Myometrial cell (primary cell): ENCODE results near the gene TLE5. TPM values are rescaled to one million over a fixed set of nuclear protein-coding genes. Genes with fewer than 3 reads are reported as not detected.

Experiments used
- total RNA-seq: library from RNA; depleted of rRNA; stranded (reverse); fragments of >200 nt; gene quantifications from 2 replicates; pipeline ENCODE4 v1.2.3, GENCODE V29; 2015

TLE5 gene, protein sequence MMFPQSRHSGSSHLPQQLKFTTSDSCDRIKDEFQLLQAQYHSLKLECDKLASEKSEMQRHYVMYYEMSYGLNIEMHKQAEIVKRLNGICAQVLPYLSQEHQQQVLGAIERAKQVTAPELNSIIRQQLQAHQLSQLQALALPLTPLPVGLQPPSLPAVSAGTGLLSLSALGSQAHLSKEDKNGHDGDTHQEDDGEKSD
- 358 and 456 TPM in 2 replicates for total RNA-seq

DNA sequence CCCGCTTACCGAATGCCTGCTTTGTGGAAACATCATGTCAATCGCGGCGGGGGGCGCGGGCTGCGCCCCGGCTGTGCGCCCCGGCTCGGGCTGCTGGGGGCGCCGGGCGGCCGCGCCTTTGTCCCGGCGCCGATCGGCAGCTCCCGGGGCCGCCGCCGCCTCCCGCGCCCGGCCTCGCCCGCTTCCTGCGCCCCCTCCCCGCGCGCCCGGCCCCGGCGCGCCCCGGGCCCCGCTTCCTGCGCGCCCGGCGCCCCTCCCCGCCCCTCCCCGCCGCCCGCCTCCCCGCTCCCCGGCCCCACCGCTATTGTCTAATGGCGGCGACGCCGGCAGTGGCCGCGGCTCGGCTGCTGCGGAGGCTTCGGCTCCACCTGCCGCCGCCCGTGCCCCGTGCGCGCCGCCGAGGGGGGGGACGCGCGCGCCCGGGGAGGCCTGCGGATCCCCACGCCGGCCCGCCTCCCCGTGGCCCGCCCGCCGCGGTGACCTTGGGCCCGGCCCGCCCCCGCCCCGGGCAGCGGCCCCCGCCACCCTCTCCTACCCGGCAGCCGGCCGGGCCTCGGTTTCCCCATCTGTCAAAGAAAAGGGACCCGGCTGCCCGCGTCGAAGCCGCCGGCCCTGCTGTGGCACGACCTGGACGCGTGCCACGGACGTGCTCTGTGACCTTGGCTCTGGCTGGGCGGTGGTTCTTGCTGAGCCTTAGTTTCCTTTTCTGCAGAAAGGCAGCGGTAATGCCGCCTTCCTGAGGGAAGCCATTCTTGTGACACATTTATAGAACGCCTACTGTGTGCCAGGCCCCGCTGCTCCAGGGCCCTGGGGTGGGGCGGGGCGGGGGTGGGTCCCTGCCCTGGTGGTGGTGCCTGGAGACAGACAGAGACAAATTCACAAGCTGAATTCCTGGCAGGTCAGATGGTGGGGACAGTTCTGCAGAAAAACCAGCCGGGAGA is at the start of gene TLE5:
TSS of gene TLE5 (minus strand) at position 331 of the 941 bp plus-strand sequence. CDS start at position 36, 295 bp downstream.

DNA sequence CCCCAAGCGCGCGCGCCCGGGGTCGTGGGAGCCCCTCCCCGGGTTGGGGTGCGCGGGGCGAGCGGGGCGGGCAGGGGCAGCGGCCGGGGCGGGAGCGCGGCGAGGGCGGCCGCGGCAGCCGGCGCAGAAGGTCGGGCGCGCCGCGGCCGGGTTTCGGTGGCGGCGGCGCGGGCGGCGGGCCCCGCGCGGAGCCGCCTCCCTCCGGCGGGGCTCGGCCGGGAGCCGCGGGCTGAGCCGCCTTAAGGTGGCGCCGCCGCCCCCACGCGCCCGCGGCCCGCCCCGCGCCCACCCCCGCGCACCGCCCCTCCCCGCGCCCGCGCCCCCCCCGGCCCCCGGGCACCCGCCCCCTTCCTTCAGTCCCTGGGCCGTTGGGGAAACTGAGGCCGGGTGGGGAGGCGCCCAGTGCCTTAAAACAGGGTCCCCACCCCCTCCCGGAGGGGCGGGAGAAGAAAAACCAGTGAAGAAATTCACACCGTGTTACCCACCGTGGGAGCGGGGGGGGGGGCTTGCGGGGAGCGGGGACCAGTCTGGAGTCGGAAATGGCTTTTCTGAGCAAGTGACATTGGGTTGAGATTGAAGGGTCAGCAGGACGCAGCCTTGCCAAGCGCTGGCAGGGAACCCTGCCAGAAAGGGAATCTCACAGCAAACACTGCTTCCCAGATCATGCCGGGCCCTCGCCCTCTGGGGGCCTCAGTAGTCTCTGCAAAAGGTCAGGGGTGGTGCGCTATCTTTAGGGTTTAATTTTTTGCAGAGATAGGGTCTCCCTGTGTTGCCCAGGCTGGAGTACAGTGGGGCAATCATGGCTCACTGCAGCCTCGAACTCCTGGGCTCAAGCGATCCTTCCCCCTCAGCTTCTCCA is 33.0 kb downstream of the TLE5 start, which contains the start of gene TLE2:
TSS of gene TLE2 (minus strand) at position 216 of the 859 bp plus-strand sequence. CDS start 376 bp downstream, outside the sequence.

Other genes starting within 250 kb of the TLE5 start
- 0.86 and 1.4 TPM in 2 replicates for gene ZNF554, start 242.6 kb downstream of the TLE5 start, total RNA-seq
- 2.0 and 2.3 TPM in 2 replicates for gene ZNF555, start 221.0 kb downstream of the TLE5 start, total RNA-seq
- gene ZNF556, start 195.2 kb downstream of the TLE5 start, total RNA-seq = not detected in 2 replicates
- gene ZNF57, start 161.6 kb downstream of the TLE5 start, total RNA-seq = 0.58 and 2.7 TPM in 2 replicates
- gene ZNF77, start 117.5 kb downstream of the TLE5 start, total RNA-seq = 2.0 and 3.5 TPM in 2 replicates
- 0.71 and 3.7 TPM in 2 replicates for gene TLE6, start 84.9 kb downstream of the TLE5 start, total RNA-seq
- 0.58 and 1.9 TPM in 2 replicates for gene TLE2, start 33.2 kb downstream of the TLE5 start, total RNA-seq
- 58.0 and 86.2 TPM in 2 replicates for gene GNA11, start 31.9 kb upstream of the TLE5 start, total RNA-seq
- 0.35 TPM in 1 of 2 replicates, not detected in the other for gene GNA15, start 73.5 kb upstream of the TLE5 start, total RNA-seq
- gene S1PR4, start 116.3 kb upstream of the TLE5 start, total RNA-seq = not detected in 2 replicates
- 124 and 130 TPM in 2 replicates for gene NCLN, start 123.4 kb upstream of the TLE5 start, total RNA-seq
- gene CELF5, start 162.2 kb upstream of the TLE5 start, total RNA-seq = not detected in 2 replicates